TTC549 (cell line): ENCODE data around the gene UQCRQ.

ENCODE experiments used
- FAIRE-seq: peaks from 2 replicates; lab custom pipeline; 2012; peaks lifted over from hg19 to GRCh38; lab: Jason Lieb, UNC

The UQCRQ gene

GRCh38 chr5:132915681-132916080 lies 49.2 kb downstream of the UQCRQ start:
- no peak for FAIRE-seq

GRCh38 chr5:132916086-132916485 lies 49.6 kb downstream of the UQCRQ start:
- no peak for FAIRE-seq
